HuH-7 (cell line): ENCODE measurements around the gene TET3.
A peak's percentile ranks its signal among the peaks of the same experiment; 100 is the strongest.
"Not testable (repeated sequence)": the region's sequence is repeated elsewhere in the genome, so short reads cannot be mapped to it uniquely, and the experiment has no call there.

Experiments used
- DNase-seq: peaks from one replicate; pipeline ENCODE4 v3.0.0; 2011; ENCODE audit warnings: low spot score

TET3 gene

DNA sequence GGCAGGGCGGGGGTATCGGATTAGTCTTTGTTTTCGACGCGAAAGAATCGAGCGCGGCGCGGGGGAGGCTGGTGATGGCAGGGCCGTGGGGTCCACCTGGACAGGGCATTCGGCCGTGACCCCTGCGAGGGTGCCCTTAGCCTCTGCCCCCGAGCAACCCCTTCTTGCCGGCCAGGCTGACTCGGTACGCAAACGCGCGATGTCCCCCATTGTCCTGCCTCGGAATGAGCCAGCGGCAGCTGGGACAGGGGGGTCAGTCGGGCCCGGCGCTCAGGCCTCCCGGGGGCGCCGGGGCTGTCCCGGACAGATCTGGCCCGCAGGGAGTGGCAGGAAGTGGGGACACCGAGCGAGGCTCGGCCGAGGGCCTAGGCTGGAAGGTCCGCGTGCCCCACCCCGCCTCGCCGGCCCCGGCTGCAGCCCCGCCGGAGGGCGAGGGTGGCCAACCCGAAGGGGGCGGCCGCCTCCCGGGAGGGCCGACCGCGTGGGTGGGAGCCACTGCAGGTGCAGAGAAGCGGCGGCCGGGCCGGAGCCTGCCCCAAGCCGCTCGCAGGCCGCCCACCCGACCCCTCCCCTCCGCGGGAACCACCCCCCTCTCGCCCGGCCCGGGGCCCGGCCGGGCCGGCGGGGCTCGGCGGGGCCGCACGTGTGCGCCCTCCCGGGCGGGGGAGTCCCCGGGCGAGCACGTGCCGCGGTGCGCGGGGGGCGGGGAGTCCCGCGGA, at the start of gene TET3:
Gene TET3 (plus strand): TSS at position 708 of the 719 bp plus-strand sequence. CDS start 1,494 bp downstream, outside the sequence.
- DNase-seq = peak; percentile 51

DNA sequence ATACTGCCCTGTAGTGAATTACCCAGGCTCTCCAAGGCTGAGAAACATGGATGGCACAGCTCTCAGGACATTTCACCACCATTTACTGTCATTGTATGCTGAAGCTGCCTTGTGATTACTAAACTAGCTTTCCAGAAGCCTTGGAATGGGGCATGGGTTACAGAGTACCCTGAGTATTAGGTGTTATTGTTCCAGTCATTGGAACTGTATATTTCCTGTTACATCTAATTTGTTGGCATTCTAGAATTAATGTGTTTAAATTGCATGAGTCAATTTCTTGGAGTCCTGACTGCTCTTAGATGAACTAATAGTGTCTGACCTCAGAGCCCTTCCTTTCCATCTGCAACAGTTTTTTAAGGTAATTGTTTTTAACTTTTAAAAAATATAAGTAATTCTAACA, 49.1 kb upstream of the TET3 start:
- DNase-seq = no peak

DNA sequence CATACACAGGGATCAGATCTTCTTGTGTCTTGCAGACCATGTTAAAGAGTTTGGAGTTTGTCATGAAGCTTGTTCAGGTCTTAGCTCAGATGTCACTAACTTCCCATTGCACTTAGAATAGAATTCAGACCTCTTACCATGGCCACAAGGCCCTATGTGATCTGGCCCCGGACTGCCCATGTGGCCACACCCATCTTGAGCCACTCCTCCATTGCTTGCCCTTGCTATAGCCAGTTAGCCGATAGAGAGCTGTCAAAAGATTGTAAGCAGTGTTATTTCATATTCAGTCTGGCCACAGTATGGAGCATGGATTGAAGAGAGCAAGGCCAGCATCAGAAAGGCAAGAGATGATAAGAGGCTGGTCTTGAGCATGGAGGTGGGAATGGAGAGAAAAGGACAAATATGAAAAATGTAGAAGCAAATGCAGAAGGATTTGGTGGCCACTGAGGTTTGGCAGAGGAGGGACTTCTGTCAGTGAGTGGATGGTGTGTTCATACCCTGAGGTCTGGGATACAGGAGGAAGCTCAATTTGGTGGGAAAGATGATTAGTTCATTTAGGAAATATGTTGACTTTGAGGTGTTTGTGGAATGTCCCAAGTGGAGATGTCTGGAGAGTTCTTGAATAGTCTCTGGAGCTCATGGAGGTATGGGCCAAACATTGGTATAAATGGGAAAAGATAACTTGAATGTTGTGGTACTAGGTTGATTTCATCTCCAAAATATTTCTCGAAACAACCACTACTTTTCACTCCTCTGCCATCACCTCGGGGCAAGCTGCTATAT, 47.4 kb upstream of the TET3 start:
- no peak for DNase-seq

DNA sequence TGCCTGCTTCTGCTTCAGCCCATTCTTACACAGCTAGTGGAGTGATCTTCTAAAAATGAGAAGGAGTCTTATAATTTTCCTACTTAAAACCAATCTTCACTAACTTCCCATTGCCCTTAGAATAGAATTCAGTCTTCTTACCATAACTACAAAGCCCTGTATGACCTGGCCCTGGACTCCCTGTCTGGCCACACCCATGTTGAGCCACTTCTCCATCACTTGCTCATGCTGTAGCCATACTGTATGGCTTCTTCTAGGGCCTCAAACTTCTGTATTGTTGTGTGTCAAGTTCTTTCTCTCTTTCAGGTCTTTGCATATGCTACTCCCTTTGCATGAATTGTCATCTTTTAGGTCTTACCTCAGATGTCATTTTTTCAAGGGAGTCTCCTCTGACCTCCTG, 46.8 kb upstream of the TET3 start:
- no peak for DNase-seq

DNA sequence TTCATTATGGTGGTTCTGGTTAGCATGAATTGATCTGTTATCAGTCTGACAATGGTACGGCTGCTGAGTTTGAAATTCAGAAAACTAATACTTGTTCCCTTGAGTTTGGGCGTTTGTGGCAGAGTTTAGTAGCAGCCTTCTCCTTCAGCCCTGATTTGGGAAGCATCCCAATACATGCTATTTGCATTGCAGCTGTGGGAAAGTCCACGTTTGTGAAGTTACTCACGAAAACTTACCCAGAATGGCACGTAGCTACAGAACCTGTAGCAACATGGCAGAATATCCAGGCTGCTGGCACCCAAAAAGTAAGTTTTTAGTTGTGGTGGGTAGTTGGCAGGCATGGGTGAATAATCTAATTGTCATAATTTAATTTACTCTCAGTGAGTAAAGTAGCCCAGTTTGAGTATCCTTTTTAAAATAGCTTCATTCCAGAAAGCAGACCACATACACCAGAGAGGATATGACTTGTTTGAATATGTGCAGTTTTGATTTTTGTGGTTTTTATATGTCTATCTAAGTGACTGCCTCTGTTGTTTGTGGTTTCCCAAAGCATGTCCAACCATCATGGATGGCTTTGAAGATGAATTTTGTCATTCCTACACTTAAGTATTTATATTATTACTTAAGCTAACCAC, 45.9 kb upstream of the TET3 start:
- DNase-seq = no peak

DNA sequence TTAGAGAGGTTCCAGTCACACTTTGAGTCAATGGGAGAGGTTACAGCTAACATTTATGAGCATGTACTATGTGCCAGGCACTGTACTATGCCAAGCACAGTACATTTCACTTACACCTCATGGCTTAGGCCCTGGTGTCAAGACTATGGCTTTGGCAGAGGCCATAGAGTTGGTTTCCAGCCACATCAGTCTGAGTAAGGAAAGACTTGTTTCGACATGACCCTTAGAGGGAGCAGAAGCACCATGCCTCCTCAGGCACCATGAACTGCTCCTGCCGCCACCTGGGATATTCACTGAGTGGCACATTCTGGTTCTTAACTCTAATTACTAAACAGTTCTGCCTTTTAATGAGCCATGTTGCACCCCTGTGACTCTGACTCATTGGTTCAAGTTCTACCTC, 45.3 kb upstream of the TET3 start:
- no peak for DNase-seq

DNA sequence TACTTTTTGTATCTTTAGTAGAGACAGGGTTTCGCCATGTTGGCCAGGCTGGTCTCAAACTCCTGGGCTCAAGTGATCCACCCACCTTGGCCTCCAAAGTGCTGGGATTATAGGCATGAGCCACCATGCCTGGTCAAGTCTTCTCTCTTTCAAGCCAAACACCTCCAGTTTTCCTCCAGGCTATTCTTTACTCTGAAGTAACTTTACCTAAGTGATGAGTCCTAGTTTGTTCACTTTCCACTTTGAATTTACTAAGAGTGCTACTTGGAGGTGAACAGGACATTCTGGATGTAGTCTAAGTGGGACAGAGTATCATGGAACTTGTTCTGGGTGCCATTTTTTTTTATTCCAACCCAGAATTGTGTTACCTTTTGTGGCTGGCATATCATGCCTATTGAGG, 44.6 kb upstream of the TET3 start:
- not testable (repeated sequence) for DNase-seq

DNA sequence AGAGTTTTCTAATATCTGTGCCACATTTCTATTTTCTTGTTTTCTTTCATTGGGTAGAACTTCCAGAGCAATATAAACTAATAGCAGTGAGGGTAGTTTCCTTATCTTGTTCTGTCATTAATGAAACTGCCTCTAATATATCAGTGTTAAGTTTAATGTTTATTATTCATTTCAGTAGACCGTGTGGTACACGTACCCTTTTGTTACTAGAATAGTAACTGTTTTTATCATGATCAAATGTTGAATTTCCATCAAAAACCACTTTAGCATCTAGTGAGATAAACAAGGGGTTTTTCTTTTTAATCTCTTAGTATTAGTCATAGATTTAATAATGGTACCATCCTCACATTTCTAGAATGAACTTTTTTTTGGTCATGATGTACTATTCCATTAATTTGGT, 42.0 kb upstream of the TET3 start:
- no peak for DNase-seq

DNA sequence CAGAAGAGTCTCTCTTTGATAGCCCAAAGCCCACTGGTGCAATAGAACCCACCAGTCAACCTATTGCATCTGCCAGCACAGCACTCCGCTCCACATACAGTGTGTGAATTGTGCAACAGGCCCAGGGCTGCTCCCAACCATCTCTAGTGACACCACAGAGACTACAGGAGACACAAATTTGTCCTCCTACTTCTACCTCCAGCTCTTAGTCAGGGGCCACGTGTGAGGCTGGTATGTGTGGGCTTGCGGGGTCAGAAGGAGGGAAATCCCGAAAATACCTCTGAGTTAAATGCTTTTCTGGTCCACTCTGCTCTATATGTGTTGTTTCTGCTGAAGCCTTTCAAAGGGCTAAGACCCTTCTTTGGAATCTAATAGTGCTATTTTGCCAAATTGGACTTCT, 40.0 kb upstream of the TET3 start:
- DNase-seq = no peak

DNA sequence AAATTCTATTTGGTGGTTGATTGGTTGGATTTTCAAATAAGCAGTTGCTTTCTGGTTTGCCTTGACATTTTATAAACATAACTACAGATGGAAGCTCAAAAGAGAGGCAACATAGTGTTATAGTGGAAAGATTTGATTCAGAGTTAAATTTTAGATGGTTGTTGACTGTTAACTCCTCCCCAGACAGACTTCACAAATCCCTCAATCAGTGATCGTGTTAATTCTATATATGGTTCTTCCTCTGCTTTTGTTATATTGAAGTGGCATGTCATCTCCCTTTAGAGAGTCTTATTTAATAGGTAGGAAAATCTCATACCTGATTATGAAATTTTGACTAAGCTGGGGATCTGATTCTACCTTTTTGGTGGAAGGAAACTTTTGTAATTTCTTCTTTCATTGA, 38.5 kb upstream of the TET3 start:
- no peak for DNase-seq

DNA sequence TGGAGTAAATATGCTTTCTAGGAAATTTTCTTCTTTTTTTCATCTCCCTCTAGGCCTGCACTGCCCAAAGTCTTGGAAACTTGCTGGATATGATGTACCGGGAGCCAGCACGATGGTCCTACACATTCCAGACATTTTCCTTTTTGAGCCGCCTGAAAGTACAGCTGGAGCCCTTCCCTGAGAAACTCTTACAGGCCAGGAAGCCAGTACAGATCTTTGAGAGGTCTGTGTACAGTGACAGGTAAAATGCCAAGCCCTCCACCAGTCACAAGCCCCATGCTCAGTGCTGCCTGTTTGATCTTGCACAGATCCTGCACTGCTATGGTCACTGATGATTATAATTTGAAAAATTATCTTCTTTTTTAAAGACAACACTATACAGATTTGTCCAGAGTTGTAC, 38.0 kb upstream of the TET3 start:
- no peak for DNase-seq

DNA sequence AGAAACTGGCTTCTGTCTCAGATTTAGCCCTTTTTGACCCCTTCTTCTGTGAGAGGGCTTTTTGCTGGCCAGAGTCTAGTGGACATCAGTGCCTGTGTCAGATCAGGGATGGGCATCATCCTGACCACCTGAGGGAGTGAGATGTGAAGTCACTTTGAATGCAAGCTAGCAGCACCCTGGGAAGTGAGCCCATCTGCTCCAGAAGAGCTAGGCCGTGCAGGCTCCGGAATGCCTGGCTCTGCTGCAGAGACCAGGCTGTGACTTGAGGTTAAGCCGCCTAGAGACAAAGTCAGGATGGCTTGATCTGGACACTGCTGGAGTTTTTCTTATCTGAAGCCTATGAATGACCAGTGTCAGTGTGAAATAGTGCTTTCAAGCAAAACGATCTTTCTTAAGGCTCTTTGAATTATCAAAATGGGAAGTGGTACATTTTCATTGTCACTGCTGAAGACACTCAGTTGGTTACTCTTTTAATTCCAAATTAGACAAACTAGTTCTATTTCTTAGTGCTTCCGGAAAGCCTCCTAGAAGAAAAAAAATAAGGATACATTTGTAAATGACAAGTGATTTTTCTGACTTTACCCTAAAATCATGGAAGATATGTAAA, 37.2 kb upstream of the TET3 start:
- DNase-seq = no peak

DNA sequence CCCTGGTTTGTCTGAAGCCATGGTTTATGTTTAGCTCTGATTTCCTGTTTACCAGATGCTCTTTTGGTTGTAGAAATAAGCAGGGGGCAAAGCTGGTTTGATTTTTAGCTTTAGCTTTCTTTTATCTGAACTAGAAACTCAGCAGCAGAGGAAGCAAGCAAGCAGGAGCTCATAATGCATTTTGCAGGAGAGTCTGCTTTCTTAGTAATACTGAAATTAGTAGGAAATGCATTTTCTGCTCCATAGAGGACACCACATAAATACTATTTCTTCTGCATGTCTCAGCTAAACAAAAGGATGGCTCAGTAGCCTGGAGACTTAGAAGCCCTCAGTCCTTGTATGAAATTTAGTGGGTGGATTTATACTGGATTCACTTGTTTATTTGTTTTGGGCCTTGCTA, 34.9 kb upstream of the TET3 start:
- DNase-seq = no peak

DNA sequence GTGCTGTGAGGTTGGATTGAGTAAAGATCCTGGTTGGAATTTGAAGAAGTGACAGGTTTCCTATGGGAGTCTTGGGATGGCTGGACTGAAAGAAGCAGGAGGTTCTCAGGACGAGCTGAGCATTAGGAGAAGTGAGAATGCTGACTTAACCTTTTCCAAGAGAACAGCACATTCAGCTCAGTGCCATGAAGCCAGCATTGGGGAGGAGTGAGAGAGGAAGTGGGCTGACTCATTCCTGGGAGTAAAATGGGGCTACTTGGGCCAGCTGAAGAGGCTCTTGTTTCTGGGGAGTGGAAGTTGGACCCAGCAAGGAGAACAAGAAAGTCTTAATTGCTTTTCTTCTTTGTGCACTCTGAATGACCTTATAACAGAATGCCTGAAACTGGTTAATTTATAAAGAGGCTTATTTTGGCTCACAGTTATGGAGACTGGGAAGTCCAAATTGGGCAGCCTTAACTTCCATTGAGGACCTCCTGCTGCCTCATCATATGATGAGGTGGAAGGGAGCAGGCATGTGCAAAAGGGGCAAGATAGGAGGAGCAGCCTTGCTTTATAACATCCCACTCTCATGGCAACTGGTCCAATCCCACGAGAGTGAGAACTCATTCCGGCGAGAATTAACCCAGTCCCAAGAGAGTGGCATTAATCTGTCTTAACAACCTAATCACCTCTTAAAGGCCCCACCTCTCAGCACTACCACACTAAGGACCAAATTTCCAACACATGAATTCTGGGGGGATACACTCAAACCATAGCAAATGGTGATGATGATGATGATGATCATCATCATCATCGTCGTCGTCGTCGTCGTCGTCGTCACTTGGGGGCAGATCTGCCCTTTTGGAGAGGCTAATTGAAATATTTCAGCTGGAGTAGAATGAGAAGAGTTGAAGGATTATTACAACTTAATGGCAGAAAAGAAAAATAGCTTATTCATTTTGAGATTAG, 31.9 kb upstream of the TET3 start:
- no peak for DNase-seq

DNA sequence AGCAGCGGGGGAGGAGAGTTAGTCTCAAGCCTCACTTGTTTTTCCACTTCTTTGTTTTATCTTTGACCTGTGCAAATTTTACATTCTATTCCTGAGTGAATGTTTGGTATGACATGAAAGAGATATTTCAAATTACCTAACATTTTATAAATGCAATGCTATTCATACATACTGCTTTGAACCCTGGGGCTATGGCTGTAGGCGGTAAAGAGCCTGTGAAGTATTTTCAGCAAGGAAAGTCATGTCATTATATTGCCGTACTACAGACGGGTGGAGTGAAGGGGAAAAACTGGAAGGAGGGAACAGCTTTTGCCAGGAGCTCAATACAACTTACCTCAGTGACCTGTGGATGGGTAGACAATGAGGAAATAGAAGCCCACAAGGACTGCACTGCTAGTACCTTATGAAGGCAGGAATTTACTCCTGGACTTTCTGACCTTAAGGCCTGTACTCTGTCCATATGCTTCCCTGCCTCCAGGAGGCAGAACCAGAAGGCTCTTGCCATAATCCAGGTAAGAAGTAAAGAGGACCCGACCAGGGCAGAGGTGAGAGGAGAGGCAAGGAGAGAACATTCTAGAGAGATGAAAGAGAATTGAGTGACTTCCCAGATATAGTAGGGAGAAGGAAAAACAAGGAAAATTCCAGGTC, 28.4 kb upstream of the TET3 start:
- no peak for DNase-seq

DNA sequence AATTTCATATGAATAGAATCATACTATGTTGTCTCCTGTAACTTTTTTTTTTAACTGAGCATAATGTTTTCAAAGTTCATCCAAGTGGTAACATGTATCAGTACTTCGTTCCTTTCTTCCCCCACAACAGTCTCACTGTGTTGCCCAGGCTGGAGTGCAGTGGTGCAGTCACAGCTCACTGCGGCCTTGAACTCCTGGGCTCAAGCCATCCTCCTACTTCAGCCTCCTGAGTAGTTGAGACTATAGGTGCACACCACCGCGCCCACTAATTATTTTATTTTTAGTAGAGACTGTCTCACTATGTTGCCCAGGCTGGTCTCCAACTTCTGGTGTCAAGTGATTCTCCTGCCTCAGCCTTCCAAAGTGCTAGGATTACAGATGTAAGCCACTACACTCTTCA, 23.4 kb upstream of the TET3 start:
- no peak for DNase-seq

DNA sequence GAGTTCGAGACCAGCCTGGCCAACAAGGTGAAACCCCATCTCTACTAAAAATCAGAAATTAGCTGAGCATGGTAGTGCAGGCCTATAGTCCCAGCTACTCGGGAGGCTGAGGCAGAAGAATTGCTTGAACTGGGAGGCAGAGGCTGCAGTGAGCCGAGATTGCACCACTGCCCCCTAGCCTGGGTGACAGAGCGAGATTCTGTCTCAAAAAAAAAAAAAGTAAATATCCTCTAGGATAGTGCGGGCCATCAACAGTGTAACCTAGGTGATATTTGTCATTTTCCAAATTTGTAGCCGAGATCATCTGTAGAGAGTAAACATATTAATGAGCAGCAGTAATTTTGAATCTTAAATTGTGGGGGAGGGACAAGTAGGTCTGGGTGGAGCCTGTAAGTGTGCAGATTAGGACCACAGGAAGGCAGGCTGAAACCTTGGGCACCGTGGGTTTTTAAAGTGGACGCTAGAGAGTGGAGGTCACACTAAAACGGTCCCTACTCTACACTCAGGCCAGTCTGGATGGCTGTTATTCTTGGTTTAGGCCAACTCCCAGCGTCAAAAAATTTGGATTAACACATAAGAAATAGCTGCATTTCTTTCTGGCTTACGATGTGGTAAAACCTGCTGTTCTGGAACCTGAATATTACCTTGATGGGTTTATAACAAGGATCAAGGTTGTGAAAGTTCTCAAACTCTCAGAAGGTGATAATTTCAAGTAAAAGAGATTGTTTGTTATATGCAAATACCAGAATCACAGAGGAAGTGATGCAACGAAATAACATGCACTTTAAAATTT, 22.7 kb upstream of the TET3 start:
- DNase-seq = no peak

DNA sequence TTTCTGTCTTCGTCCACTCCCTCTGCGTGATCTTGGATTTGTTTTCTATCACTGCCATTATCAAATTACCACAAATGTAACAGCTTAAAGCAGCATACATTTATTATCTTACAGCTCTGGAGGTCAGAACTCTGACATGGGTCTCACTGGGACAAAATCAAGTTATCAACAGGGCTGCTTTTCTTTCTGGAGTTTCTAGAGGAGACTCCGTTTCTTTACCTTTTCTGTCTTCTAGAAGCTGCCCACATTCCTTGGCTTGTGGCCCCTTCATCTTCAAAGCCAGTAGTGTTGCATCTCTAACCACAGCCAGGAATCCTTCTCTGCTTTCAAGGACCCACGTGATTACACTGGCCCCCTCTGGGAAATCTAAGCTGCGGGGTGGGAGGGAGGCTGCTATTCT, 21.9 kb upstream of the TET3 start:
- DNase-seq = no peak

DNA sequence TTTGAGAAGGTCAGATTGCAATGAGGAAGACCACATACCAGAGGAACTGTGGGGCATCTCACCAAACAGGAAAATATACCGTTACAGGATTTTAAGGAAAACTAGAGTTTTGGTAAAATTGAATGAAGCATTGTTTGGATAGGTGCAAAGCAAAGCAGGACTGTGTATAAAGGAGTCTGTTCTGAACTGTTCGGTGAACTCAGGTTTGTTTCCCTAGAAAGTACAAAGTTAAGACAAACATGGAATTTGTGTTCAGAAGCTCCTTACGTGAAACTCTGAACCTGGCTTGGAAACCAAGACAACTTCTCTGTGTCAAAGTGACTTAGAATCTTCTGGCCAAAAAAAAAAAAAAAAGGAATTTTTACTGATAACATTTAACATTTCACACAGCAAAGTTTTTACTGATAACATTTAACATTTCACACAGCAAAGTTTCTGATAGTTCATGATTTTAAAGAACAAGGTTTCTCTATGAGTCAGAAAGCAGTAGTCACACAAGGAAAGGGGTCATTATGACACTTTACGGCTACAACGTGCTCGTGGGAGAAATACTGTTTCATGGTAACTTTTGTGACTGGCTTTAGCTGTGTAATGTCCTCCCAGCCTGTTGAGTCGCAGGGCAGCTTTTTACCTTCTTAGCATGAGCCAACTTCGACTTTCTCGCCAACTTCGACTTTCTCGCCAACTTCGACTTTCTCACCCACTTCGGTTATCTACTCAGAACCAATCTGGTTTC, 21.2 kb upstream of the TET3 start:
- no peak for DNase-seq

DNA sequence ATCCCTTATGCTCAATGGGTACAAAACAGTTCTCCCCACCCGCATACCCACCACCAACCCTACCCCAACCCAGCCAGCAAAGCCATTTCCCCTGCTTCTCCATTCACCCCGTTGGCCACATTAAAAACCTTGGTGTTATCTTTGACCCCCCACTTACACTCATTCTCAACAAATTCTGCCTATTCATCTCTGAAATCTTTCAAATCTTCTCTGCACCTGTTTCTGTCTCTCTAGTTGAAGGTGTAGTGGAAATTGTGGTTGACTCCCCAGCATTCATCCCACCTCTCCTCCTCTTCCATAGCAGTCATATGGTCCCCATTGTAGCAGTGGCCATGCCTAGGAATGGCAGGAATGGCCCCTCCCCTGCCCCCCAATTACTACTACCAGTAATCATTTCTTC, 20.5 kb upstream of the TET3 start:
- DNase-seq = no peak
